Endothelial cell of umbilical vein (primary cell): ENCODE data around the gene DCHS2. TPM values are rescaled to one million over a fixed set of nuclear protein-coding genes. Genes with fewer than 3 reads are reported as not detected.

ENCODE experiments used
- BruUV-seq: library from RNA; stranded (reverse); fragments of 400-500 nt; replicated peaks from 2 replicates; lab custom pipeline; 2021; lab: Mats Ljungman, UMichigan
- CTCF ChIA-PET: fragments of 300-600, 350-600 bp; sonication (Branson Sonifier 250); formaldehyde crosslinking; loops from one replicate; lab custom pipeline; 2021; ENCODE audit warnings: antibody characterized with exemption, inconsistent platforms; lab: Charles Lee
- POLR2A ChIA-PET: fragments of 300-600, 350-600 bp; sonication (Branson Sonifier 250); formaldehyde crosslinking; loops from one replicate; lab custom pipeline; 2021; ENCODE audit warnings: antibody characterized with exemption, inconsistent platforms; lab: Charles Lee
- DNase-seq: peaks from one replicate; pipeline ENCODE4 v3.0.0-alpha.2; 2011; ENCODE audit warnings: low read depth, low spot score
- FAIRE-seq: peaks from 2 replicates; lab custom pipeline; 2011; peaks lifted over from hg19 to GRCh38; lab: Jason Lieb, UNC
- H2AFZ ChIP-seq: 2 replicates; pipeline ENCODE4 v1.6.0; 2012; ENCODE audit warnings: low read depth, low read length, control low read depth, inconsistent platforms
- H3K27ac ChIP-seq: 2 replicates; pipeline ENCODE4 v1.5.1; 2011; ENCODE audit warnings: low read depth, mild to moderate bottlenecking, control low read depth, low read length, moderate library complexity; ENCODE audit not compliant: insufficient read depth
- H3K27me3 ChIP-seq, 2 experiments: 2 replicates each; pipeline versions ENCODE4 v1.6.0 to v1.6.1; 2011; ENCODE audit warnings: low read length in 2 of 2, mixed read lengths in 1 of 2; ENCODE audit not compliant: control insufficient read depth in 2 of 2, insufficient read depth in 2 of 2
- H3K36me3 ChIP-seq, 2 experiments: 2 replicates in 1 of 2; 3 replicates in 1 of 2; pipeline ENCODE4 v1.5.1; 2011; ENCODE audit warnings: low read length in 2 of 2, mild to moderate bottlenecking in 1 of 2, moderate library complexity in 1 of 2; ENCODE audit not compliant: control insufficient read depth in 2 of 2, insufficient read depth in 2 of 2; ENCODE audit errors: extremely low read depth in 1 of 2
- H3K4me1 ChIP-seq: 3 replicates; pipeline ENCODE4 v1.5.1; 2011; ENCODE audit warnings: mild to moderate bottlenecking, low read length; ENCODE audit not compliant: control insufficient read depth, insufficient read depth; ENCODE audit errors: extremely low read depth
- H3K4me2 ChIP-seq: 2 replicates; pipeline ENCODE4 v1.6.1; 2011; ENCODE audit warnings: low read length, control low read depth, mixed read lengths; ENCODE audit not compliant: insufficient read depth
- H3K4me3 ChIP-seq, 3 experiments: fragments of 200-600 bp in 1 of 3; sonication (generic), shearing (Covaris generic) in 1 of 3; replicated peaks in 1 of 3; 2 replicates each; pipeline ENCODE4 v1.5.1; 2011 to 2016; ENCODE audit warnings: control low read depth in 3 of 3, low read length in 3 of 3, mild to moderate bottlenecking in 2 of 3, inconsistent platforms in 1 of 3, low read depth in 1 of 3, moderate library complexity in 1 of 3; ENCODE audit not compliant: insufficient read depth in 1 of 3
- H3K79me2 ChIP-seq: 2 replicates; pipeline ENCODE4 v1.6.0; 2012; ENCODE audit warnings: low read length, inconsistent platforms; ENCODE audit not compliant: control insufficient read depth, insufficient read depth
- H3K9ac ChIP-seq: replicated peaks from 2 replicates; pipeline ENCODE3; 2011; ENCODE audit warnings: low read length, control low read depth; ENCODE audit not compliant: insufficient read depth; ENCODE audit errors: extremely low read depth
- H3K9me1 ChIP-seq: replicated peaks from 3 replicates; pipeline ENCODE4 v1.6.0; 2011; ENCODE audit warnings: mild to moderate bottlenecking, low read length; ENCODE audit not compliant: control insufficient read depth, insufficient read depth; ENCODE audit errors: extremely low read depth
- H3K9me3 ChIP-seq: replicated peaks from 2 replicates; pipeline ENCODE4 v1.5.1; 2012; ENCODE audit warnings: low read length, inconsistent platforms; ENCODE audit not compliant: control insufficient read depth, insufficient read depth
- H4K20me1 ChIP-seq: replicated peaks from 2 replicates; pipeline ENCODE3; 2011; ENCODE audit warnings: mild to moderate bottlenecking, low read length; ENCODE audit not compliant: control insufficient read depth, insufficient read depth; ENCODE audit errors: extremely low read depth
- CTCF ChIP-seq, 2 donors: IDR thresholded peaks; 1 replicate in 1 of 2; 2 replicates in 1 of 2; pipeline ENCODE4 v1.5.1; 2011; ENCODE audit warnings: low read length in 2 of 2, mild to moderate bottlenecking in 2 of 2, moderate library complexity in 2 of 2, control low read depth in 1 of 2, inconsistent platforms in 1 of 2, low read depth in 1 of 2; ENCODE audit not compliant: insufficient read depth in 1 of 2; ENCODE audit errors: extremely low read depth in 1 of 2
- EZH2 ChIP-seq: IDR thresholded peaks from 2 replicates; pipeline ENCODE4 v1.6.1; 2012; ENCODE audit warnings: borderline replicate concordance, low read depth, mild to moderate bottlenecking, moderate library complexity, low read length, inconsistent platforms; ENCODE audit not compliant: severe bottlenecking
- FOS ChIP-seq: IDR thresholded peaks from 2 replicates; pipeline ENCODE4 v1.6.1; 2011; ENCODE audit warnings: mild to moderate bottlenecking, low read length, moderate library complexity, borderline replicate concordance; ENCODE audit not compliant: insufficient read depth
- GATA2 ChIP-seq: IDR thresholded peaks from 2 replicates; pipeline ENCODE4 v1.7.0; 2011; ENCODE audit warnings: low read depth, mild to moderate bottlenecking, moderate library complexity, mixed read lengths, low read length; ENCODE audit not compliant: insufficient read length, insufficient read depth
- JUN ChIP-seq: IDR thresholded peaks from 2 replicates; pipeline ENCODE4 v1.6.1; 2011; ENCODE audit warnings: borderline replicate concordance, low read depth; ENCODE audit not compliant: insufficient read length, insufficient read depth
- MYC ChIP-seq: IDR thresholded peaks from one replicate; pipeline ENCODE4 v1.6.1; 2011; ENCODE audit warnings: mild to moderate bottlenecking, low read depth, low read length
- POLR2A ChIP-seq: IDR thresholded peaks from 2 replicates; pipeline ENCODE4 v1.6.1; 2012; ENCODE audit warnings: low read depth, mild to moderate bottlenecking, control low read depth, low read length
- POLR2AphosphoS5 ChIP-seq: IDR thresholded peaks from 2 replicates; pipeline ENCODE4 v1.6.1; 2012; ENCODE audit warnings: low read depth, mild to moderate bottlenecking, control low read depth, low read length, moderate library complexity; ENCODE audit not compliant: insufficient read depth
- dilution Hi-C: fragments of 300-500 bp; cut with MboI; formaldehyde crosslinking; loops from one replicate; pipeline ENCODE4 v1.15.0; 2019; ENCODE audit warnings: low sequenced_read_pairs; ENCODE audit not compliant: extremely low pct_ligation_motif_present
- intact Hi-C: fragments of 100-400 bp; cut with micrococcal nuclease; formaldehyde crosslinking; loops from one replicate; pipeline ENCODE4 v1.10.0; 2022
- polyA plus RNA-seq, 4 experiments: library from polyadenylated mRNA; depleted of rRNA in 3 of 4; stranded (reverse) in 3 of 4; unstranded in 1 of 4; fragments of >200 nt; gene quantifications; 2 replicates each; pipeline versions ENCODE4 v1.2.1 to v1.2.3, GENCODE V29; 2011 to 2012; ENCODE audit warnings: missing spikeins in 1 of 4
- total RNA-seq: library from RNA; stranded (reverse); gene quantifications from 2 replicates; pipeline ENCODE4 v1.2.3, GENCODE V29; 2021
- TF ChIP-seq, protein P1 (sequence below): IDR thresholded peaks from 2 replicates; pipeline ENCODE4 v1.6.1; 2011; ENCODE audit not compliant: insufficient read depth, insufficient read length

Gene DCHS2
- total and polyA plus RNA-seq, 2 donors (not counting 3 experiments of a cell fraction or from before 2014, with no cell fraction given), result not detected

DNA sequence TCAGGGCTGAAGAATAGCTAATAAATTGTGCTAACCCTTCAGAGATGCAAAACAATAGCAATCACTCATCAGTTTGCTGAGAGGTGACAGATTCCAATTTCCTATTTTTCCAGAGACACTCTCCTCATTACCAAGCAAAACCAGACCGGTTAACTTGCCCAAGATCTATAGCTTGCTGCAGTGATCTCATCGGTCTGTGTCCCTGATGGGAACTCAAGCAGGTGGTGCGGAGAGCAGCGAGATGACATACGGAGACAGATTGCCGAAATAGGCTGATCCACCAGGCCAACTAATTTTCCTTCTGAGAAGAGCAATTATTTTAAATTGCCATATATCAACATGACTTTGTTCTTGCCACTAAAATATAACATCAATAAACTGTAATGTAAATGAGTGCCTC, 10.5 kb upstream of the DCHS2 start:
- TF ChIP-seq JUN (no peak), GATA2 (no peak), CTCF (IDR thresholded peaks at IDR 0.05; ENCODE audit: extremely low read depth in 1 of 2, insufficient read depth in 1 of 2, low read depth in 1 of 2, low read length in 2 of 2) (no peak), FOS (no peak), POLR2AphosphoS5 (no peak), EZH2 (no peak), POLR2A (no peak), MYC (no peak)
- TF ChIP-seq, protein P1, sequence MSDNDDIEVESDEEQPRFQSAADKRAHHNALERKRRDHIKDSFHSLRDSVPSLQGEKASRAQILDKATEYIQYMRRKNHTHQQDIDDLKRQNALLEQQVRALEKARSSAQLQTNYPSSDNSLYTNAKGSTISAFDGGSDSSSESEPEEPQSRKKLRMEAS, result no peak
- no peak overlapping the region for H3K4me3 ChIP-seq
- no peak overlapping the region for H3K4me2 ChIP-seq
- CTCF ChIA-PET, result interaction anchor here (1.3 to 1.5 kb wide), 2 partner anchors 117 to 716 kb away, joined by 3 to 4 read pairs; no protein-coding TSS in a partner anchor
- no TSS peak for BruUV-seq
- no peak overlapping the region for H2AFZ ChIP-seq
- intact Hi-C loops (no loop called here), dilution Hi-C loops (no loop called here)
- H3K79me2 ChIP-seq, result no peaks in the 10 kb centered on the region
- no peaks in the 10 kb centered on the region for H3K36me3 ChIP-seq
- no peak overlapping the region for H3K27ac ChIP-seq
- no peak for FAIRE-seq
- no peaks in the 10 kb centered on the region for H3K4me1 ChIP-seq
- H3K27me3 ChIP-seq, result peaks cover under 1 to 4% of the 10 kb centered on the region in 2 experiments
- no peak overlapping the region for H3K9ac ChIP-seq
- POLR2A ChIA-PET, result no interaction called here
- no peak for DNase-seq
- H4K20me1 ChIP-seq, result no peaks in the 10 kb centered on the region
- H3K9me3 ChIP-seq, result no peaks in the 10 kb centered on the region
- H3K9me1 ChIP-seq, result no peaks in the 10 kb centered on the region
